ENCODE data around the gene ERH.
A peak's percentile ranks its signal among the peaks of the same experiment; 100 is the strongest.

ERH gene

GRCh38 chr14:69363055-69363454 is 35.0 kb downstream of the ERH start:
- in situ Hi-C loops (cut with HindIII; ENCODE audit: low sequenced_read_pairs), result loop anchor here (5.0 kb wide), 1 partner anchor 116 kb away; no protein-coding TSS in a partner anchor
- DNase-seq (ENCODE audit: low read depth), result peak; percentile 18
- no peak overlapping the region for H3K4me3 ChIP-seq (ENCODE audit: low read depth, low read length)
- peak; percentile 65 for TF ChIP-seq CTCF (IDR thresholded peaks at IDR 0.05; ENCODE audit: low read depth, low read length, missing control alignments)

GRCh38 chr14:69360438-69361108 is 37.5 kb downstream of the ERH start:
- DNase-seq (ENCODE audit: low read depth), result no peak
- no peak for TF ChIP-seq CTCF (IDR thresholded peaks at IDR 0.05; ENCODE audit: low read depth, low read length, missing control alignments)
- in situ Hi-C loops (cut with HindIII; ENCODE audit: low sequenced_read_pairs), result loop anchor here (5.0 kb wide), 1 partner anchor 113 kb away; no protein-coding TSS in a partner anchor
- H3K4me3 ChIP-seq (ENCODE audit: low read depth, low read length), result no peak overlapping the region

GRCh38 chr14:69358966-69359365 is 39.1 kb downstream of the ERH start:
- H3K4me3 ChIP-seq (ENCODE audit: low read depth, low read length), result no peak overlapping the region
- in situ Hi-C loops (cut with HindIII; ENCODE audit: low sequenced_read_pairs), result no loop called here
- no peak for TF ChIP-seq CTCF (IDR thresholded peaks at IDR 0.05; ENCODE audit: low read depth, low read length, missing control alignments)
- DNase-seq (ENCODE audit: low read depth), result no peak

GRCh38 chr14:69358233-69358963 is 39.7 kb downstream of the ERH start:
- in situ Hi-C loops (cut with HindIII; ENCODE audit: low sequenced_read_pairs), result no loop called here
- no peak overlapping the region for H3K4me3 ChIP-seq (ENCODE audit: low read depth, low read length)
- no peak for DNase-seq (ENCODE audit: low read depth)
- no peak for TF ChIP-seq CTCF (IDR thresholded peaks at IDR 0.05; ENCODE audit: low read depth, low read length, missing control alignments)

- DNase-seq (ENCODE audit: low read depth), result no peak
- no peak for TF ChIP-seq CTCF (IDR thresholded peaks at IDR 0.05; ENCODE audit: low read depth, low read length, missing control alignments)
- no peak overlapping the region for H3K4me3 ChIP-seq (ENCODE audit: low read depth, low read length)
- in situ Hi-C loops (cut with HindIII; ENCODE audit: low sequenced_read_pairs), result no loop called here
These were observed 40.4 kb downstream of the ERH start for GRCh38 chr14:69357544-69358200.

- in situ Hi-C loops (cut with HindIII; ENCODE audit: low sequenced_read_pairs), result no loop called here
- DNase-seq (ENCODE audit: low read depth), result no peak
- H3K4me3 ChIP-seq (ENCODE audit: low read depth, low read length), result no peak overlapping the region
- no peak for TF ChIP-seq CTCF (IDR thresholded peaks at IDR 0.05; ENCODE audit: low read depth, low read length, missing control alignments)
These were observed 41.1 kb downstream of the ERH start for GRCh38 chr14:69356903-69357543.
